DOHH2 (cell line): Measurements from ENCODE around the gene MRTFB.

Source experiments
- EZH2phosphoT487 ChIP-seq: fragments of 200-600 bp; sonication (generic); IDR thresholded peaks from 2 replicates; pipeline ENCODE4 v1.6.1; 2017; ENCODE audit warnings: borderline replicate concordance, mild to moderate bottlenecking, antibody characterized with exemption, low read length, moderate library complexity, mixed read lengths
- TF ChIP-seq, protein P1 (sequence below): fragments of 200-600 bp; sonication (generic); IDR thresholded peaks from one replicate; pipeline ENCODE4 v1.5.1; 2014; ENCODE audit warnings: antibody characterized with exemption, mild to moderate bottlenecking, low read depth, low read length; ENCODE audit not compliant: poor library complexity, severe bottlenecking

DNA sequence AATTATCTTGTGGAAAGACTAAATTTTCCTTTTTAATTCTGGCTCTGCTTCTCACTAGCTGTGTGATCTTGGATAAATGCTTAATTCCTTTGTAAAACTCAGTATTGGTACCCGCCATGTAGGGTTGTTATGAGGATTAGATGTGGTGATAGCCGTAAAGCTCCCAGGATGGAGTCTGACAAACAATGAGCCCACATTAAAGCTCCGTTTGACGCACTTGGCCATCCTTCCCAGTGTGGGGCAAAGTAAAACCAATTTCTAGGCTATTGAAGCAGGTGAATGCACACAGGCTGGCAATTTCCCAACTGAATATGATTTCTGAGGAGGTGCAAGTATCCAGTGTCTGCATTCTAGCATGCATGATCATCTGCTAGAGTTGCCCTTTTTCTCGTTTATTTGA lies 123.6 kb downstream of the MRTFB start:
- TF ChIP-seq, protein P1, sequence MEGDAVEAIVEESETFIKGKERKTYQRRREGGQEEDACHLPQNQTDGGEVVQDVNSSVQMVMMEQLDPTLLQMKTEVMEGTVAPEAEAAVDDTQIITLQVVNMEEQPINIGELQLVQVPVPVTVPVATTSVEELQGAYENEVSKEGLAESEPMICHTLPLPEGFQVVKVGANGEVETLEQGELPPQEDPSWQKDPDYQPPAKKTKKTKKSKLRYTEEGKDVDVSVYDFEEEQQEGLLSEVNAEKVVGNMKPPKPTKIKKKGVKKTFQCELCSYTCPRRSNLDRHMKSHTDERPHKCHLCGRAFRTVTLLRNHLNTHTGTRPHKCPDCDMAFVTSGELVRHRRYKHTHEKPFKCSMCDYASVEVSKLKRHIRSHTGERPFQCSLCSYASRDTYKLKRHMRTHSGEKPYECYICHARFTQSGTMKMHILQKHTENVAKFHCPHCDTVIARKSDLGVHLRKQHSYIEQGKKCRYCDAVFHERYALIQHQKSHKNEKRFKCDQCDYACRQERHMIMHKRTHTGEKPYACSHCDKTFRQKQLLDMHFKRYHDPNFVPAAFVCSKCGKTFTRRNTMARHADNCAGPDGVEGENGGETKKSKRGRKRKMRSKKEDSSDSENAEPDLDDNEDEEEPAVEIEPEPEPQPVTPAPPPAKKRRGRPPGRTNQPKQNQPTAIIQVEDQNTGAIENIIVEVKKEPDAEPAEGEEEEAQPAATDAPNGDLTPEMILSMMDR = no peak
- no peak for TF ChIP-seq EZH2phosphoT487
